DND-41 (cell line): Measurements from ENCODE around the gene GPRC5D.

Source experiments
- CTCF ChIP-seq: IDR thresholded peaks from 2 replicates; pipeline ENCODE4 v1.5.1; 2012; ENCODE audit warnings: borderline replicate concordance, low read length, moderate library complexity, mild to moderate bottlenecking; ENCODE audit not compliant: poor library complexity, severe bottlenecking; ENCODE audit errors: extremely low read depth
- EZH2 ChIP-seq: IDR thresholded peaks from 3 replicates; pipeline ENCODE4 v1.6.1; 2012; ENCODE audit warnings: borderline replicate concordance, low read depth, mild to moderate bottlenecking, moderate library complexity, low read length, inconsistent platforms; ENCODE audit not compliant: severe bottlenecking

GRCh38 chr12:12954878-12955625, 3.1 kb upstream of the GPRC5D start:
- TF ChIP-seq CTCF (no peak), EZH2 (no peak)
